DMS53 (cell line): Measurements from ENCODE around the gene TUBB4A.
"Not testable (repeated sequence)": the region's sequence is repeated elsewhere in the genome, so short reads cannot be mapped to it uniquely, and the experiment has no call there.

Experiments used
- DNase-seq: peaks from one replicate; lab custom pipeline; 2025; lab: John Stamatoyannopoulos, UW

TUBB4A gene

GRCh38 chr19:6501740-6502648 lies at the start of gene TUBB4A:
Gene TUBB4A, minus strand, starts transcription at chr19:6502309. Its CDS starts 97 bp downstream, at chr19:6502212.
- DNase-seq: peak; percentile 25

- no peak for DNase-seq
Measured at GRCh38 chr19:6551091-6551490, 49.0 kb upstream of the TUBB4A start.

GRCh38 chr19:6550679-6551078 lies 48.6 kb upstream of the TUBB4A start:
- DNase-seq: not testable (repeated sequence)

- no peak for DNase-seq
Measured at GRCh38 chr19:6543866-6544347, 41.8 kb upstream of the TUBB4A start.

GRCh38 chr19:6540918-6541689 lies 39.0 kb upstream of the TUBB4A start:
- no peak for DNase-seq

- DNase-seq: no peak
Measured at GRCh38 chr19:6539514-6539913, 37.4 kb upstream of the TUBB4A start.

- DNase-seq: no peak
Measured at GRCh38 chr19:6535558-6536137, 33.5 kb upstream of the TUBB4A start.

- DNase-seq: no peak
Measured at GRCh38 chr19:6534451-6535093, 32.5 kb upstream of the TUBB4A start.

GRCh38 chr19:6533746-6534418 lies 31.8 kb upstream of the TUBB4A start:
- no peak for DNase-seq

GRCh38 chr19:6533000-6533328 lies 30.9 kb upstream of the TUBB4A start:
- no peak for DNase-seq

- DNase-seq: no peak
Measured at GRCh38 chr19:6532244-6532999, 30.3 kb upstream of the TUBB4A start.

- no peak for DNase-seq
Measured at GRCh38 chr19:6531956-6532243, 29.8 kb upstream of the TUBB4A start.

- DNase-seq: no peak
Measured at GRCh38 chr19:6531163-6531955, 29.2 kb upstream of the TUBB4A start.

GRCh38 chr19:6530386-6531162 lies 28.5 kb upstream of the TUBB4A start, which contains the start of gene TNFSF9:
Gene TNFSF9, plus strand, starts transcription at chr19:6531026. Its CDS starts 11 bp downstream, at chr19:6531037.
- peak; percentile 49 for DNase-seq

GRCh38 chr19:6529937-6530385 lies 27.9 kb upstream of the TUBB4A start:
- no peak for DNase-seq

GRCh38 chr19:6529351-6529750 lies 27.2 kb upstream of the TUBB4A start:
- DNase-seq: no peak

GRCh38 chr19:6528544-6529121 lies 26.5 kb upstream of the TUBB4A start:
- no peak for DNase-seq

- no peak for DNase-seq
Measured at GRCh38 chr19:6527893-6528543, 25.9 kb upstream of the TUBB4A start.
